Neural crest cell (in vitro differentiated cells): ENCODE measurements around the gene GOLGA6L2. TPM values are rescaled to one million over a fixed set of nuclear protein-coding genes. Genes with fewer than 3 reads are reported as not detected.
"Not testable (repeated sequence)": the region's sequence is repeated elsewhere in the genome, so short reads cannot be mapped to it uniquely, and the experiment has no call there.

Experiments used
- DNase-seq: peaks from one replicate; pipeline ENCODE4 v3.0.0; 2021; ENCODE audit warnings: low read depth, mixed read lengths, low spot score
- H3K27ac Mint-ChIP-seq: one replicate; pipeline ENCODE4 v1.8.0; 2021; ENCODE audit warnings: mild to moderate bottlenecking, mixed read lengths; ENCODE audit not compliant: unreplicated experiment
- H3K27me3 Mint-ChIP-seq: 2 replicates; pipeline ENCODE4 v1.8.0; 2021; ENCODE audit warnings: low read depth, mild to moderate bottlenecking, mixed read lengths
- H3K36me3 Mint-ChIP-seq: 2 replicates; pipeline ENCODE4 v1.8.0; 2021; ENCODE audit warnings: low read depth, mild to moderate bottlenecking, mixed read lengths
- H3K4me1 Mint-ChIP-seq: 2 replicates; pipeline ENCODE4 v1.8.0; 2021; ENCODE audit warnings: mixed read lengths
- H3K4me3 Mint-ChIP-seq: one replicate; pipeline ENCODE4 v1.8.0; 2021; ENCODE audit warnings: mild to moderate bottlenecking, mixed read lengths
- H3K9me3 Mint-ChIP-seq: 2 replicates; pipeline ENCODE4 v1.8.0; 2021; ENCODE audit warnings: mixed read lengths
- total RNA-seq: library from RNA; stranded (reverse); gene quantifications from 2 replicates; pipeline ENCODE4 v1.2.1, GENCODE V29; 2021
- TF ChIP-seq, protein P1 (sequence below): fragments of 200-600 bp; sonication (generic); conservative IDR thresholded peaks from 2 replicates; pipeline ENCODE4 v1.5.0; 2021; ENCODE audit warnings: antibody characterized with exemption, mild to moderate bottlenecking

GOLGA6L2 gene
- total RNA-seq, 1 donor from 2014 or later: not detected

GRCh38 chr15:23416349-23417276 is 30.4 kb downstream of the GOLGA6L2 start:
- Mint-ChIP-seq H3K4me3 (no peak overlapping the region), H3K27ac (no peak overlapping the region), H3K36me3 (no peaks in the 10 kb centered on the region), H3K4me1 (no peaks in the 10 kb centered on the region), H3K27me3 (no peaks in the 10 kb centered on the region), H3K9me3 (peaks cover 4% of the 10 kb centered on the region)
- TF ChIP-seq, protein P1, sequence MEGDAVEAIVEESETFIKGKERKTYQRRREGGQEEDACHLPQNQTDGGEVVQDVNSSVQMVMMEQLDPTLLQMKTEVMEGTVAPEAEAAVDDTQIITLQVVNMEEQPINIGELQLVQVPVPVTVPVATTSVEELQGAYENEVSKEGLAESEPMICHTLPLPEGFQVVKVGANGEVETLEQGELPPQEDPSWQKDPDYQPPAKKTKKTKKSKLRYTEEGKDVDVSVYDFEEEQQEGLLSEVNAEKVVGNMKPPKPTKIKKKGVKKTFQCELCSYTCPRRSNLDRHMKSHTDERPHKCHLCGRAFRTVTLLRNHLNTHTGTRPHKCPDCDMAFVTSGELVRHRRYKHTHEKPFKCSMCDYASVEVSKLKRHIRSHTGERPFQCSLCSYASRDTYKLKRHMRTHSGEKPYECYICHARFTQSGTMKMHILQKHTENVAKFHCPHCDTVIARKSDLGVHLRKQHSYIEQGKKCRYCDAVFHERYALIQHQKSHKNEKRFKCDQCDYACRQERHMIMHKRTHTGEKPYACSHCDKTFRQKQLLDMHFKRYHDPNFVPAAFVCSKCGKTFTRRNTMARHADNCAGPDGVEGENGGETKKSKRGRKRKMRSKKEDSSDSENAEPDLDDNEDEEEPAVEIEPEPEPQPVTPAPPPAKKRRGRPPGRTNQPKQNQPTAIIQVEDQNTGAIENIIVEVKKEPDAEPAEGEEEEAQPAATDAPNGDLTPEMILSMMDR: no peak
- DNase-seq: no peak

- DNase-seq, H3K9me3 Mint-ChIP-seq, H3K36me3 Mint-ChIP-seq, H3K27ac Mint-ChIP-seq, H3K4me3 Mint-ChIP-seq, H3K27me3 Mint-ChIP-seq, H3K4me1 Mint-ChIP-seq: not testable (repeated sequence)
Measured at GRCh38 chr15:23415866-23416265, 31.2 kb downstream of the GOLGA6L2 start.

- Mint-ChIP-seq H3K27ac (no peak overlapping the region), H3K4me3 (no peak overlapping the region), H3K9me3 (peaks cover 4% of the 10 kb centered on the region), H3K4me1 (no peaks in the 10 kb centered on the region), H3K36me3 (no peaks in the 10 kb centered on the region), H3K27me3 (no peaks in the 10 kb centered on the region)
- TF ChIP-seq, protein P1: no peak
- no peak for DNase-seq
Measured at GRCh38 chr15:23415321-23415865, 31.6 kb downstream of the GOLGA6L2 start.

GRCh38 chr15:23412881-23413600 is 34.0 kb downstream of the GOLGA6L2 start:
- not testable (repeated sequence) for H3K9me3 Mint-ChIP-seq, H3K27ac Mint-ChIP-seq, H3K4me3 Mint-ChIP-seq, H3K36me3 Mint-ChIP-seq, H3K4me1 Mint-ChIP-seq, DNase-seq, H3K27me3 Mint-ChIP-seq

GRCh38 chr15:23411841-23412240 is 35.2 kb downstream of the GOLGA6L2 start:
- TF ChIP-seq, protein P1: no peak
- H3K27ac Mint-ChIP-seq: no peak overlapping the region
- H3K27me3 Mint-ChIP-seq: no peaks in the 10 kb centered on the region
- no peak for DNase-seq
- H3K9me3 Mint-ChIP-seq: peaks cover 3% of the 10 kb centered on the region
- no peaks in the 10 kb centered on the region for H3K4me1 Mint-ChIP-seq
- H3K36me3 Mint-ChIP-seq: peaks cover 3% of the 10 kb centered on the region
- no peak overlapping the region for H3K4me3 Mint-ChIP-seq

DNA sequence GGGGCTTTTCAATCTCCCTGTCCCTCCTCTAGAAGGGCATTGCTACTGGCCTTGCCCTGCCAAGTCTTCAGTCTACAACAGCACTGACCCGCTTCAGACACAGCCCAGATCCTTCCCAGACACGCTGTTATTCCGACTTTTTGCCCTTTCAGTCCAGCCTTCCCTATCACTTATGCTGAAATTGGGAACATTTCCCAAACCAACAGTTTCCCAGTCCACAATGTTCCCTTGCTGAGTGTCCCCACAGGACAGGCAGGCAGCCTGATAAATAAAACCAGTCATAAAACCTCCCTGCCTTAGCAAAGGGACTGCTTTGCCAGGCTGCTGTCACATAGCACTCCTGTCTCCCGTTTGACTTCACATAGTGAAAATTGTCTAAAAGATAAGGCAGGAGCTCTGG is 43.5 kb downstream of the GOLGA6L2 start:
- Mint-ChIP-seq H3K27me3 (no peaks in the 10 kb centered on the region), H3K4me3 (no peak overlapping the region), H3K36me3 (peaks cover 4% of the 10 kb centered on the region), H3K4me1 (no peaks in the 10 kb centered on the region), H3K9me3 (peaks cover 6% of the 10 kb centered on the region), H3K27ac (no peak overlapping the region)
- TF ChIP-seq, protein P1: no peak
- no peak for DNase-seq
